Measurements from ENCODE around the gene PCLO.

DNA sequence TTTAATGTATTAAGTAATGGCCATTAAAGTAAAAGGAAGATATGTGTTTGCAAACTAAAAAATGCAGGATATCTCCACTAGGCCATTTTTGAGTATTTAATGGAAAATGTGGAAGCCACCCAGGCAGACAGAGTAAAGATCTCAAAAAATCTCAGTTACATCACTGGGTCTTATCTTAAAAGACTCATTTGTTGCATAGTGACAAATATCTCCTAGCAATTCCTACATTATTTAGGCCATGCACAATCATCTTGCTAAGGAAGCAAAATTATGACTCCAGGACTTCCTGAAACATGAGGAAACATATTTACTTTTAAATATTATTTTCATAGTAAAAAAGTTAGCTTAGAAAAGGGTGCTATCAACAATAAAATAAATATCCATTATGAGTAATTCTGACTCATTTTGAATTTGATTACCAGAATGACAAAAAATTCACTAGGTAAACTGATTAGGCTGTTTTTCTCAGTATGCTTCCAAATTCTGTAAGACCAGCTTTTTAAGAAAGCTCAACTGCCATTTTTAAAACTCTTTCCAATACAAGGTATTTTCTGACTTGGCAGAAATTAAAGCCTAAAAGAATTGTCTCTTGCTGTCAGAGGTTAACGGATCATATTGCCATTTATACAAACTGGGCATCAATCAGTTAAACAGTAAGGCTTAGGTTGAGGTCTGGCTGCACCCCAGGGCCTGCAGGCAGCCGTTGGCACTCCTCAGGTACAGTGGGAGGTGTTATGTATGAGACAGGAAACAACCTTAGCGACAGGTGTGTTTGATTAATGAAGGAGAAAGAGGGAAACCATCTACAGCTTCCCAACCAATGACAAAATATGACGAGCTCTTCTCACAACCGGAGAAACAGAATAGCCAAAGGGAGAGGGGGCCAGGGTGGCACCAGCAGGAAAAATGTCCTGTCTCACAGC lies 31.8 kb downstream of the PCLO start:
- TF ChIP-seq, protein P1, sequence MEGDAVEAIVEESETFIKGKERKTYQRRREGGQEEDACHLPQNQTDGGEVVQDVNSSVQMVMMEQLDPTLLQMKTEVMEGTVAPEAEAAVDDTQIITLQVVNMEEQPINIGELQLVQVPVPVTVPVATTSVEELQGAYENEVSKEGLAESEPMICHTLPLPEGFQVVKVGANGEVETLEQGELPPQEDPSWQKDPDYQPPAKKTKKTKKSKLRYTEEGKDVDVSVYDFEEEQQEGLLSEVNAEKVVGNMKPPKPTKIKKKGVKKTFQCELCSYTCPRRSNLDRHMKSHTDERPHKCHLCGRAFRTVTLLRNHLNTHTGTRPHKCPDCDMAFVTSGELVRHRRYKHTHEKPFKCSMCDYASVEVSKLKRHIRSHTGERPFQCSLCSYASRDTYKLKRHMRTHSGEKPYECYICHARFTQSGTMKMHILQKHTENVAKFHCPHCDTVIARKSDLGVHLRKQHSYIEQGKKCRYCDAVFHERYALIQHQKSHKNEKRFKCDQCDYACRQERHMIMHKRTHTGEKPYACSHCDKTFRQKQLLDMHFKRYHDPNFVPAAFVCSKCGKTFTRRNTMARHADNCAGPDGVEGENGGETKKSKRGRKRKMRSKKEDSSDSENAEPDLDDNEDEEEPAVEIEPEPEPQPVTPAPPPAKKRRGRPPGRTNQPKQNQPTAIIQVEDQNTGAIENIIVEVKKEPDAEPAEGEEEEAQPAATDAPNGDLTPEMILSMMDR (IDR thresholded peaks at IDR 0.05) = no peak
- TF ChIP-seq POLR2A (IDR thresholded peaks at IDR 0.05) = no peak
- TF ChIP-seq POLR2AphosphoS5 (IDR thresholded peaks at IDR 0.05) = no peak
